ENCODE results near the gene RUFY1.

The RUFY1 gene

GRCh38 chr5:179609834-179610108 lies 59.4 kb downstream of the RUFY1 start:
- H2BK12ac ChIP-seq (ENCODE audit: low read length), result no peak overlapping the region
- whole genome bisulfite sequencing, 2 donors (ENCODE audit: extremely low coverage in 2 of 2, insufficient read length in 2 of 2, insufficient replicate concordance in 1 of 2), result no CpG with 5 or more reads among the region's 8 CpGs
- no peak overlapping the region for H2BK15ac ChIP-seq (ENCODE audit: low read length)
- no peaks in the 10 kb centered on the region for H3K4me1 ChIP-seq (ENCODE audit: control insufficient read depth in 2 of 2, insufficient read depth in 1 of 2, low read depth in 1 of 2, low read length in 2 of 2)
- no peak overlapping the region for H2BK120ac ChIP-seq (ENCODE audit: low read depth, low read length)
- no peak overlapping the region for H4K91ac ChIP-seq (ENCODE audit: low read depth, low read length, poor library complexity)
- H3K4me2 ChIP-seq (ENCODE audit: insufficient read depth, low read length, poor library complexity, severe bottlenecking), result no peak overlapping the region
- no peaks in the 10 kb centered on the region for H3K27me3 ChIP-seq (ENCODE audit: control insufficient read depth in 3 of 3, insufficient read depth in 3 of 3, low read depth in 1 of 3, low read length in 3 of 3)
- no peak overlapping the region for H3K27ac ChIP-seq (replicated peaks; ENCODE audit: low read length)
- peaks cover 54 to 93% of the 10 kb centered on the region in 2 donors for H3K36me3 ChIP-seq (replicated peaks in 1 of 2; ENCODE audit: control insufficient read depth in 2 of 2, insufficient read depth in 2 of 2, low read length in 2 of 2)
- peaks cover 0 to 2% of the 10 kb centered on the region in 2 donors for H3K9me3 ChIP-seq (replicated peaks in 1 of 2; ENCODE audit: control insufficient read depth in 2 of 2, insufficient read depth in 1 of 2, low read depth in 1 of 2, low read length in 2 of 2)
- H3K4me3 ChIP-seq (ENCODE audit: low read length in 2 of 2), result no peak overlapping the region
- no peak overlapping the region for H2BK5ac ChIP-seq (ENCODE audit: low read length)
- H3K79me1 ChIP-seq (ENCODE audit: low read depth, low read length), result peaks cover 3% of the 10 kb centered on the region
- peak overlapping the region; percentile 3 for H3K23ac ChIP-seq (ENCODE audit: low read depth, low read length, poor library complexity)
- no peak overlapping the region for H3K18ac ChIP-seq (ENCODE audit: low read length)
- H4K8ac ChIP-seq (ENCODE audit: low read depth, low read length), result no peak overlapping the region
- H3K4ac ChIP-seq (ENCODE audit: low read length), result no peak overlapping the region
- no peak for DNase-seq (ENCODE audit: low spot score)
- no peak overlapping the region for H2AK5ac ChIP-seq (ENCODE audit: low read depth, low read length)
- no peak overlapping the region for H3K9ac ChIP-seq (ENCODE audit: low read depth, low read length, poor library complexity)
- H2AFZ ChIP-seq (ENCODE audit: low read length), result no peak overlapping the region
- H3K14ac ChIP-seq (ENCODE audit: low read length), result no peak overlapping the region

GRCh38 chr5:179610109-179610902 lies 60.0 kb downstream of the RUFY1 start:
- Histone ChIP-seq H3K36me3 (replicated peaks in 1 of 2; ENCODE audit: control insufficient read depth in 2 of 2, insufficient read depth in 2 of 2, low read length in 2 of 2) (peaks cover 57 to 94% of the 10 kb centered on the region in 2 donors), H3K4me2 (ENCODE audit: insufficient read depth, low read length, poor library complexity, severe bottlenecking) (no peak overlapping the region), H3K9me3 (replicated peaks in 1 of 2; ENCODE audit: control insufficient read depth in 2 of 2, insufficient read depth in 1 of 2, low read depth in 1 of 2, low read length in 2 of 2) (peaks cover 0 to 2% of the 10 kb centered on the region in 2 donors), H3K18ac (ENCODE audit: low read length) (no peak overlapping the region), H3K23ac (ENCODE audit: low read depth, low read length, poor library complexity) (peak overlapping the region; percentile 26), H4K91ac (ENCODE audit: low read depth, low read length, poor library complexity) (no peak overlapping the region), H2BK15ac (ENCODE audit: low read length) (no peak overlapping the region), H3K27ac (replicated peaks; ENCODE audit: low read length) (no peak overlapping the region), H3K4me3 (ENCODE audit: low read length in 2 of 2) (no peak overlapping the region), H3K4ac (ENCODE audit: low read length) (no peak overlapping the region), H2BK120ac (ENCODE audit: low read depth, low read length) (no peak overlapping the region), H2BK5ac (ENCODE audit: low read length) (no peak overlapping the region), H2BK12ac (ENCODE audit: low read length) (no peak overlapping the region), H3K9ac (ENCODE audit: low read depth, low read length, poor library complexity) (no peak overlapping the region), H3K4me1 (ENCODE audit: control insufficient read depth in 2 of 2, insufficient read depth in 1 of 2, low read depth in 1 of 2, low read length in 2 of 2) (no peaks in the 10 kb centered on the region), H2AK5ac (ENCODE audit: low read depth, low read length) (no peak overlapping the region), H3K14ac (ENCODE audit: low read length) (no peak overlapping the region), H2AFZ (ENCODE audit: low read length) (no peak overlapping the region), H3K79me1 (ENCODE audit: low read depth, low read length) (peaks cover 3% of the 10 kb centered on the region), H4K8ac (ENCODE audit: low read depth, low read length) (no peak overlapping the region), H3K27me3 (ENCODE audit: control insufficient read depth in 3 of 3, insufficient read depth in 3 of 3, low read depth in 1 of 3, low read length in 3 of 3) (no peaks in the 10 kb centered on the region)
- no peak for DNase-seq (ENCODE audit: low spot score)
- WGBS, 2 donors (ENCODE audit: extremely low coverage in 2 of 2, insufficient read length in 2 of 2, insufficient replicate concordance in 1 of 2), result no CpG with 5 or more reads among the region's 23 CpGs

- Histone ChIP-seq H3K4me3 (ENCODE audit: low read length in 2 of 2) (no peak overlapping the region), H2AFZ (ENCODE audit: low read length) (no peak overlapping the region), H2BK120ac (ENCODE audit: low read depth, low read length) (no peak overlapping the region), H2BK5ac (ENCODE audit: low read length) (no peak overlapping the region), H2BK12ac (ENCODE audit: low read length) (no peak overlapping the region), H3K27ac (replicated peaks; ENCODE audit: low read length) (no peak overlapping the region), H3K18ac (ENCODE audit: low read length) (no peak overlapping the region), H3K4me2 (ENCODE audit: insufficient read depth, low read length, poor library complexity, severe bottlenecking) (no peak overlapping the region), H3K36me3 (replicated peaks in 1 of 2; ENCODE audit: control insufficient read depth in 2 of 2, insufficient read depth in 2 of 2, low read length in 2 of 2) (peaks cover 53 to 94% of the 10 kb centered on the region in 2 donors), H2AK5ac (ENCODE audit: low read depth, low read length) (no peak overlapping the region), H3K27me3 (ENCODE audit: control insufficient read depth in 3 of 3, insufficient read depth in 3 of 3, low read depth in 1 of 3, low read length in 3 of 3) (no peaks in the 10 kb centered on the region), H3K79me1 (ENCODE audit: low read depth, low read length) (peaks cover 1% of the 10 kb centered on the region), H3K9ac (ENCODE audit: low read depth, low read length, poor library complexity) (no peak overlapping the region), H3K4me1 (ENCODE audit: control insufficient read depth in 2 of 2, insufficient read depth in 1 of 2, low read depth in 1 of 2, low read length in 2 of 2) (no peaks in the 10 kb centered on the region), H3K14ac (ENCODE audit: low read length) (no peak overlapping the region), H4K91ac (ENCODE audit: low read depth, low read length, poor library complexity) (no peak overlapping the region), H3K23ac (ENCODE audit: low read depth, low read length, poor library complexity) (no peak overlapping the region), H2BK15ac (ENCODE audit: low read length) (no peak overlapping the region), H3K4ac (ENCODE audit: low read length) (no peak overlapping the region), H4K8ac (ENCODE audit: low read depth, low read length) (no peak overlapping the region), H3K9me3 (replicated peaks in 1 of 2; ENCODE audit: control insufficient read depth in 2 of 2, insufficient read depth in 1 of 2, low read depth in 1 of 2, low read length in 2 of 2) (peaks cover 0 to under 1% of the 10 kb centered on the region in 2 donors)
- DNase-seq (ENCODE audit: low spot score), result no peak
Measured at GRCh38 chr5:179610903-179611265, 60.5 kb downstream of the RUFY1 start.

- no peak overlapping the region for H3K4me2 ChIP-seq (ENCODE audit: insufficient read depth, low read length, poor library complexity, severe bottlenecking)
- no peak overlapping the region for H4K91ac ChIP-seq (ENCODE audit: low read depth, low read length, poor library complexity)
- peaks cover 56 to 94% of the 10 kb centered on the region in 2 donors for H3K36me3 ChIP-seq (replicated peaks in 1 of 2; ENCODE audit: control insufficient read depth in 2 of 2, insufficient read depth in 2 of 2, low read length in 2 of 2)
- H2BK12ac ChIP-seq (ENCODE audit: low read length), result no peak overlapping the region
- H2AFZ ChIP-seq (ENCODE audit: low read length), result no peak overlapping the region
- no peak for DNase-seq (ENCODE audit: low spot score)
- no peak overlapping the region for H2AK5ac ChIP-seq (ENCODE audit: low read depth, low read length)
- H3K18ac ChIP-seq (ENCODE audit: low read length), result no peak overlapping the region
- no peak overlapping the region for H2BK120ac ChIP-seq (ENCODE audit: low read depth, low read length)
- no peak overlapping the region for H3K27ac ChIP-seq (replicated peaks; ENCODE audit: low read length)
- H3K4me3 ChIP-seq (ENCODE audit: low read length in 2 of 2), result no peak overlapping the region
- H3K4me1 ChIP-seq (ENCODE audit: control insufficient read depth in 2 of 2, insufficient read depth in 1 of 2, low read depth in 1 of 2, low read length in 2 of 2), result no peaks in the 10 kb centered on the region
- no peak overlapping the region for H3K9ac ChIP-seq (ENCODE audit: low read depth, low read length, poor library complexity)
- H3K27me3 ChIP-seq (ENCODE audit: control insufficient read depth in 3 of 3, insufficient read depth in 3 of 3, low read depth in 1 of 3, low read length in 3 of 3), result no peaks in the 10 kb centered on the region
- H2BK5ac ChIP-seq (ENCODE audit: low read length), result no peak overlapping the region
- no peaks in the 10 kb centered on the region for H3K79me1 ChIP-seq (ENCODE audit: low read depth, low read length)
- H3K4ac ChIP-seq (ENCODE audit: low read length), result no peak overlapping the region
- no CpG with 5 or more reads among the region's 21 CpGs for WGBS, 2 donors (ENCODE audit: extremely low coverage in 2 of 2, insufficient read length in 2 of 2, insufficient replicate concordance in 1 of 2)
- H2BK15ac ChIP-seq (ENCODE audit: low read length), result no peak overlapping the region
- no peak overlapping the region for H3K23ac ChIP-seq (ENCODE audit: low read depth, low read length, poor library complexity)
- no peaks in the 10 kb centered on the region for H3K9me3 ChIP-seq (replicated peaks in 1 of 2; ENCODE audit: control insufficient read depth in 2 of 2, insufficient read depth in 1 of 2, low read depth in 1 of 2, low read length in 2 of 2)
- H4K8ac ChIP-seq (ENCODE audit: low read depth, low read length), result no peak overlapping the region
- no peak overlapping the region for H3K14ac ChIP-seq (ENCODE audit: low read length)
Measured at GRCh38 chr5:179612577-179613459, 62.5 kb downstream of the RUFY1 start.

Data from neuronal stem cell (in vitro differentiated cells).